Measurements from ENCODE around the gene SLC22A17.

SLC22A17 gene

DNA sequence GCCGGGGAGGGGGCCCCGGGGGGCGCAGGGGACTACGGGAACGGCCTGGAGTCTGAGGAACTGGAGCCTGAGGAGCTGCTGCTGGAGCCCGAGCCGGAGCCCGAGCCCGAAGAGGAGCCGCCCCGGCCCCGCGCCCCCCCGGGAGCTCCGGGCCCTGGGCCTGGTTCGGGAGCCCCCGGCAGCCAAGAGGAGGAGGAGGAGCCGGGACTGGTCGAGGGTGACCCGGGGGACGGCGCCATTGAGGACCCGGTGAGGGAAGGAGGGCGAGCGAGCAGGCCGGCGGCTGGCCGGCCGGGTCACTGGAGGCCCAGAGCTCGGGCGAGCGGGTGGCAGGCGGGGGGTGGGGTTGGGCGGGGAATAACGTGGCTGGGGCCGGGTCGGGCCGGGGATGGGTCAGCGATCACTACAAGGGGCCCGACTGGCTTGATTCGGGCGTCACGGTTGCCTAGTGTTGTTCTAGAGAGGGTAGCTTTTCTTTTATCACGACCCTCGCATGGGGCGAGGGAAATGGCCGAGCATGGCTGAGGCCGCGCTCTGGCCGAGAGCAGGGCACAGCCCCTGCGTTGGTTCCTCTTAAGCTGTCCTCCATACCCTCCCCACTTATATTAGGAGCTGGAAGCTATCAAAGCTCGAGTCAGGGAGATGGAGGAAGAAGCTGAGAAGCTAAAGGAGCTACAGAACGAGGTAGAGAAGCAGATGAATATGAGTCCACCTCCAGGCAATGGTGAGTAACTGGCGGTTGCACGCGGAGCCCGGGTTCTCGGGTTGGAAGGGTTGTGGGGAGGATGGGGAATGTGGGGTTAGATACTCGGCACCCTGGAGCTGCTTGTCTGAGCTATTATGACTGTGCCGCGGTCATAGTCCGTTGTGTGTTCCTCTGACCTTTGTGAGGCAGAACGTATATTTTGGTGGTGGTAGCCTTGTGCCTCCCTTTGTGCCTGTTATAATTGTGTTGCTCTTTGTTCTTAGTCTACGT is 30.8 kb downstream of the SLC22A17 start:
- TF ChIP-seq GATA3 (IDR thresholded peaks at IDR 0.05; ENCODE audit: low read depth, low read length) (no peak), GATA2 (IDR thresholded peaks at IDR 0.05; ENCODE audit: low read depth, low read length) (no peak)

DNA sequence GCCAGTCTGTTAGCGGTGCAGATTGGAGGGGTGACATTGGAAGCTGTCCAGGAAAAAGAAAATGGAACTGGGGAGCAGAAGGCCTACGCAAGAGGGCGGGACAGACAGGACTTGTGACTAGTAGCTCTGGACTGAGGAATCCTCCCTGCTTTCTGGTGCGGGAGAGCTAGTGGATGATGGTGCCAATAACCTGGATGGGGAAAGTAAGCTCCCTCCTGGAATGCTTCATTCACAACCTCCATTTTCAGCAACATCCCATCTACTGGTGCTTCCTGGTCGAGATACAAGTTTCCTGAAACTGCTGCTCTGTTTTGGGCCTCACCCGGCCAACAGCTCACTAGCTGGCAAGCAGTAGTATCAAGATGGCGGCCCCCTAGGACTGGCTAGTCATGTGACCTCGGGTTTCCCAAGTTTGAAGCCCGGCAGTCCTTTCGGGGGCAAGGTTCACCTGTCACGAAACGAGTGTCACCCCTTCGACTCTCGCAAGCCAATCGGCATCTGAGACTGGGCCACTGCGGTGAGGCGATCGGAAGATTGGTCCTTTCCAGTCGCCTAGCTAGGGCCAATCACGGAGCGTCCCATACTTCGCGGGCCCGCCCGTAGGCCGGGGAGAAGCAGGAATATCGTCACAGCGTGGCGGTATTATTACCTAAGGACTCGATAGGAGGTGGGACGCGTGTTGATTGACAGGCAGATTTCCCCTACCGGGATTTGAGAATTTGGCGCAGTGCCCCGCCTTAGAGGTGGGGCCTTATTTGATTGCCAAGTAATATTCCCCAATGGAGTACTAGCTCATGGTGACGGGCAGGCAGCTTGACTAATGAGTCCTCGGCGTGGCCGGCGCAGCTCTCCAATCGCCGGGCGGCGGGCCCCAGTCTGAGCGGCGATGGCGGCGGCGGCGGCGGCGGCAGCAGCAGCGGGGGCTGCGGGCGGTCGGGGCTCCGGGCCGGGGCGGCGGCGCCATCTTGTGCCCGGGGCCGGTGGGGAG is 31.8 kb downstream of the SLC22A17 start, which contains the start of gene PABPN1:
TSS of gene PABPN1 (plus strand) at position 874 of the 988 bp plus-strand sequence. CDS start at position 887, 13 bp downstream.
- TF ChIP-seq GATA2 (IDR thresholded peaks at IDR 0.05; ENCODE audit: low read depth, low read length) (peak; percentile 20; the same call in 1 of the 2 replicates), GATA3 (IDR thresholded peaks at IDR 0.05; ENCODE audit: low read depth, low read length) (no peak)

DNA sequence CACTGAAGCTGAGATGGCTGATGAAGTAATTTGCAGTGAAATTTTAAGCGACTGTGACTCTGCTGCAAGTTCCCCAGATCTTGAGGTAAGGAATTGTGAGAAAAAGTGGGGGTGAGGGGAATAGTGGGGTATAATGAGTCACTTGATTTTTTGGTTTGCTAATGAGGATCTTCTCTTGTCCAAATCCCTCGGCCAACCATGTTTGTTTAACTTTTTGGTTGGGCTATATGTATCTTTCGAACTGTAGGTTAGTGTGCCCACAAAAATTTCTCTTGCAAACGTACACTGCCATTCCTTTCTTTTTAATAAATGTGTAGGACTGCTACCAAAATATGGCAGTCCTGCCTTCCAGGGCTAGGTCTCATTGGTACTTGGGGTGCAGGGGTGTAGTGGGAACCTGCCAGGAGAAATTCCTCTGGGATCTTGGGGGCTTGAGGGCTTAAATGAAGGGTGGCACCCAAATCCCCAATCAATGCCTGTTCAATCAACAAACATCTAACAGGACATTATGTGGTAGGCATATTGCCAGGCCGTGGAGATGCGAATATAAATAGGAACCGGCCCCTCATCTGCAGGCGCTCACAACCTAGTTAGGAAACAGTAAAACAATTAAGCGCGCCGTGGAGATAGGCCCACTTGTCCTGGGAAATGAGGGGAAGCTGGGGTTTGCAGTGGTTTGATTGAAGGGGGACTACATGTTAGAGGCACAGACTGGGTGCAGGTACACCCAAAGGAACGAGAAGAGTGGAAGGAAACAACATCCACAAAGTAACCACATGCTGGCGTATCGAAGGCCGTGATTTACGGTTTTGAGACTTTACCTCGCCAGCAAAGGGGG is 32.7 kb downstream of the SLC22A17 start:
- no peak for TF ChIP-seq GATA2 (IDR thresholded peaks at IDR 0.05; ENCODE audit: low read depth, low read length)
- no peak for TF ChIP-seq GATA3 (IDR thresholded peaks at IDR 0.05; ENCODE audit: low read depth, low read length)

DNA sequence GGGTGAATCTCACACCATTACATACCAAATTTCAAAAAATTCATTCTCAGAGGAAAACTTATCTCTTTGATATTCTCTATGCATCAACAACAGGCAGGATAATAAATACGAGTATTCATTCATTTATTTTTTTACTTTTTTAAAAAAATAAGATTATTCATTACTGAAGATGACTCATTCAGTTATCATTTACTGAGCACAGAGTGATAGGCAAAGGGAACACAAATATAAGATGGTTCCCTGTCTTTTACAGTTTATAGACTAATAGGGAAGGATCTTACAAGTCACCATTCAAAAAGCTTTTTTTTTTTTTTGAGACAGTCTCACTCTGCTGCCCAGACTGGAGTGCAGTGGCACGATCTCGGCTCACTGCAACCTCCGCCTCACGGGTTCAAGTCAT is 36.4 kb downstream of the SLC22A17 start:
- no peak for TF ChIP-seq GATA3 (IDR thresholded peaks at IDR 0.05; ENCODE audit: low read depth, low read length)
- TF ChIP-seq GATA2 (IDR thresholded peaks at IDR 0.05; ENCODE audit: low read depth, low read length) = no peak

DNA sequence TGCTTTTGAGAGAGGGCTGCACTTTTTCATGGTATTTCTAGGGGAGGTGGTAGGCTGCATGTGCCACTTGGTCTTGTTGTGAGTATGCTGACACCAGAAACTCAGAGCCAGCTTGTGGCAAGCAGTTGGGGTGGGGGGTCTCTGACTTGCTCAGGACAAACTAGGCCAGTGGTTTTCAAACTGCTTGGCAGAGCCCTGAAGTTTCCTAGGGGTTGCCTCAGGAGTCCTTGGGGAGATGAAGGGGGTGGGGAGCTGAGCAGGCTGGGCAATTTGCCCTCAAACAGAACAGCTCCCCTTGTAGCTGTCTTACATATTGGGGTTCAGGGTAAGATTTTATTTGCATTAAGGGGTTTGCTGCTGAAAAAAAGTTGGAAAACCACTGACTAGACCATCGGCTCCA is 42.1 kb downstream of the SLC22A17 start:
- TF ChIP-seq GATA2 (IDR thresholded peaks at IDR 0.05; ENCODE audit: low read depth, low read length) (no peak), GATA3 (IDR thresholded peaks at IDR 0.05; ENCODE audit: low read depth, low read length) (no peak)

DNA sequence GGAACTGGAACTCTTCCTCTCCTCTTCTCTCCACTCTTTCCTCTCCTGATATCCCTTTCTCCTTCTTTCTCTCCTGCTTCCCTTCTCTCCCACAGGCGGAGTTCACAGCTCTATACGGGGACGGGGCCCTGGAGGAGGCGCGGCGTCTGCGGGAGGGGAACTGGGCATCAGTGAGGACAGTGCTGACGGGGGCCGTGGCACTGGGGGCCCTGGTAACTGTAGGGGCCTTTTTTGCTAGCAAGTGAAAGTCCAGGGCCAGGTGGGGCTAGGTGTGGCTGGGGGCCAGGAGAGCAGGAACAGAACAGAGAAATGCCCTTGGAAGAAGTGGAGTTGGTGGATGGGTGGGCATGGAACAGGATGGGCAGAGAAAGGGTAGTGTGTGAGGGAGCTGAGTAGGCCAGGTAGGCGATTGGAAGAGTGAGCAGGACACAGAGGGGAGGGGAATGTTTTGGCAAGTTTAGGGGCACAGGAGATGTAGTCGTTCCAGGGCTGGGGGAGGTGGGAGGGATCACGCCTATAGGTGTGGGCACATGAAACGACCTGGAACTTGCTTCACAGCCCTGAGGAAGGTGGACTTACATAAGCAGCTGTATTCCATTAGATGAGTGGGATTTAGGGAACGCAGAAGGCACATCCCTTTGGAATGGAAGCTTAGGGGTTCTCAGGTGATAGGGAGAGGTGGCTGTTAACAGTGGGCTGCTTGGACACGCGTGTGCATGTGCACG is 43.8 kb downstream of the SLC22A17 start:
- no peak for TF ChIP-seq GATA3 (IDR thresholded peaks at IDR 0.05; ENCODE audit: low read depth, low read length)

DNA sequence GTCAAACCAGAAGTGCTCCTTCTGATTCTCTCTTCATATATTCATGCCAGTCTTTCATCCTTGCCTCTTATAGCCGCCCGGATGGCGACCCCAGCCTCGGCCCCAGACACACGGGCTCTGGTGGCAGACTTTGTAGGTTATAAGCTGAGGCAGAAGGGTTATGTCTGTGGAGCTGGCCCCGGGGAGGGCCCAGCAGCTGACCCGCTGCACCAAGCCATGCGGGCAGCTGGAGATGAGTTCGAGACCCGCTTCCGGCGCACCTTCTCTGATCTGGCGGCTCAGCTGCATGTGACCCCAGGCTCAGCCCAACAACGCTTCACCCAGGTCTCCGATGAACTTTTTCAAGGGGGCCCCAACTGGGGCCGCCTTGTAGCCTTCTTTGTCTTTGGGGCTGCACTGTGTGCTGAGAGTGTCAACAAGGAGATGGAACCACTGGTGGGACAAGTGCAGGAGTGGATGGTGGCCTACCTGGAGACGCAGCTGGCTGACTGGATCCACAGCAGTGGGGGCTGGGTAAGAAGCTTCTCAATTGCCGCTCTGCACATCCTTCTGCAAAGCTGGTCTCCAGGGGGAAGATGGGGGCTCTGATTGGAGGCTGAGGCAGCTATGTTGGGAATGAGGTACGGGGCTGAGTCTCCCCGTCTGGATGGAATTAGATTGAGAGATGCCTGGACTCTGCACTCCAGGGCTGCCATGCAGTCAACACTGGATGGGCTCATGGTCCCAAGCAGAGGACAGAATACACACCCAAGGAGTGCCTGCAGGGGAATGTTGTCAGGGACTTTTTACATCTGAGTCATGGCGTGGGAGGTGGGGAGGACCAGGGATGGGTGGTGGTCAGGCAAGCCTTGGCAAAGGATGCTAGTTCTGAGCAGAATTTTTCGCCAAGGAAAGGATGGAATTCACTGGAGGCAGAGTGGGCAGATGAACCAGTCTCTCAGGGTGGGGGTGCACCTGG is 44.7 kb downstream of the SLC22A17 start:
- TF ChIP-seq GATA3 (IDR thresholded peaks at IDR 0.05; ENCODE audit: low read depth, low read length) (no peak), GATA2 (IDR thresholded peaks at IDR 0.05; ENCODE audit: low read depth, low read length) (no peak)

DNA sequence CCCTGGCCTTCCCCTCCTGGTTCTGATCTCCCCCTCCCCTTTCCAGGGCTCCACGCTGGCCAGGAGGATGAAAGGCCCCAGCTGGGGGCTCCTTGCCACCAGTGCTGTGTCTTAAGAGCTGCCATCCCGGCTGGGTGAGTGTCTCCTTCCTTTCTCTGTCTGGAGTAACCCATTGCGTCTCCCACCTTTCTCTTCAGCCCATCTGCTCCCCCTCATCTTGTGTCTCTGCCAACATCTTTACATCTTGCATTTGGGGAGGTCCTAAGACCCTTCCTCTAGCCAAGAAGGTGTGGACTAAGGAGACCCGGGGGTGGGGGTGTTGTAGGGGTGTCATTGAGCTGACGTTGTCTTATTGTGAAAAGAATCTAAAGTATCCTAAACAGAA is 45.5 kb downstream of the SLC22A17 start:
- TF ChIP-seq GATA2 (IDR thresholded peaks at IDR 0.05; ENCODE audit: low read depth, low read length) = no peak
- no peak for TF ChIP-seq GATA3 (IDR thresholded peaks at IDR 0.05; ENCODE audit: low read depth, low read length)

DNA sequence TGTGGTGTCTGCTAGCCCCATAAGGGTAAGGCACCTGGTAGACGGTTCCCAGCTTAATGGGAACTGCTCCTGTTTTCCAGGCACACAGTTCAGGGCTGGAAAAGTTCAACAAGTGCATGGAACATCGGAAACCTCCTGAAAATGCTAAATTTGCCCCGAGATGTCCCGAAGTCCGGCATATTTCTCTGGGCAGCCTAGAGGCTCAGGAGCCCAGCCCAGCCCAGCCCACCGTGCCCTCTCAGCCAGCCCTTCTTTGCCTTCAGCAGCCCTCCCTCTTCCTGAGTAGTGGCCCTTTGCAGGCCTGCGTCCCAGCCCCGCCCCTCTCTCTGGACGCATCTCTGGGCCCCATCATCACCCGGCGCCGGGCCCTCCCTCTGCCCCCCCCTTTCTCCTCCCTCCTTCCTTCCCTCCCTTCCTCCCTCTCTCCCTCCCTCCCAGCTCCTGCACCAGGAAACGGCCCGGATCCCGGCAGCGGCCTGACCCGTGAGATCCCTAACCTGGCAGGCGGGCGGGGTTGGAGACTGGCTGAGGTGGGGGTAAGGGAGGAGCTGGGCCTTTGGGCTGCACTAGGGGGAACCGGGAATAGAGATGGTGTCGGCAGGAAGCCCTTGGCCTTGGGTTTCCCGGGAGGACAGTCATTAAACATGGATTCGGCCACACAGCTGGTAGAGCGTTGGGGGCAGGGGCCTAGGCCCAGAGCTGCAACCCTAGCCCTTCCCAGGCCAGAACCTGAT is 46.1 kb downstream of the SLC22A17 start, which contains the start of gene BCL2L2:
TSS of gene BCL2L2 (plus strand) at position 422 of the 734 bp plus-strand sequence. CDS start 935 bp downstream, outside the sequence.
- TF ChIP-seq GATA3 (IDR thresholded peaks at IDR 0.05; ENCODE audit: low read depth, low read length) (no peak), GATA2 (IDR thresholded peaks at IDR 0.05; ENCODE audit: low read depth, low read length) (no peak)

DNA sequence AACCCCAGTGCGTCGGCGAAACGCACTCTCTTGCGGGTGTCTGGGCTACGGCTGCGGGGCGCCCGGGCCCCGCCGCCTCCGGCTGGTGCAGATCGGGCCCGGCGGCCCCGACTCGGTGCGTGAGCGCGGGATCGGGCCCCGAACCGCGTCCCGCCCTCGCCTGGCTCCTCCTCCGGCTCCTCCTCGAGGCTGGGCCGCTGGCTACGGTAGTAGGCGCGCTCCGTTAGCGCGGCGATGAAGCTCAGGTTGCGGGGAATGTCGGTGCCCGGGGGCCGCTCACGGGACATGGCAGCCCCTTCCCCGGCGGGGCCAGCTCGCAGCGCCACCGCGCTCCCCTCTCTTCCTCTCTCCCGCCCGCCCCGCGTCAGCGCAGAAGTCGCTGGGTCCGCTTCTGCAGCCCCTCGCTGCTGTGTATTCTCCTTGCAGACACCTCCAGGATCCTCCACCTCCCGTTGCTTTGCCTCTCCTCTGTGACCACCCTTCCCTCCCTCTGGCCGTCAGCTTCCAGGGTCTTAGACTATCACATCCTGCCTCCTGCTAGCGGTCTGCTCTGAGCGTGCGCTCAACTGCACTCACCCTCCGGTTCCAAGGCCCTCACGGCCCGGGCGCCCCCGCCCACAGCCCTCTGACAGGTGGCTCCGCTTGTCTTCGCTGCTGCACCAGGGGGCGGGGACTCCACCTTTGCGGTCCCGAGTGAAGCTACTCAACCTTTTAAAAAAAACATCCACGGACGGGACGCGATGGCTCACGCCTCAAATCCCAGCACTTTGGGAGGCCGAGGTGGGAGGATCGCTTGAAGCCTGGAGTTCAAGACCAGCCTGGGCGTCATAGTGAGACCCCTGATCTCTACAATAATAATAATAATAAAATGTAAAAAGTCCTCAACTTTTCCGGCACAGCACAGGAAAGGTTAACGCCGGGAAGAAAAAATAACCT is 50.1 kb downstream of the SLC22A17 start, which contains the start of gene PPP1R3E:
TSS of gene PPP1R3E (minus strand) at position 570 of the 936 bp plus-strand sequence. CDS start at position 287, 283 bp downstream.
- TF ChIP-seq GATA3 (IDR thresholded peaks at IDR 0.05; ENCODE audit: low read depth, low read length) (no peak), GATA2 (IDR thresholded peaks at IDR 0.05; ENCODE audit: low read depth, low read length) (no peak)

All from SH-SY5Y (cell line).